HEK293 (cell line): Measurements from ENCODE around the gene PRKCD.

Source experiments
- CTCF ChIA-PET: fragments of 350-600 bp; formaldehyde crosslinking; extraction: SDS; loops from one replicate; lab custom pipeline; 2021; ENCODE audit warnings: antibody characterized with exemption; lab: Yijun Ruan, JAX
- POLR2A ChIA-PET: fragments of 300-600 bp; formaldehyde crosslinking; extraction: SDS; loops from one replicate; lab custom pipeline; 2020; ENCODE audit warnings: antibody characterized with exemption, inconsistent platforms; lab: Yijun Ruan, JAX
- H3K27ac ChIP-seq: fragments of 200-500 bp; sonication (Bioruptor generic); 2 replicates; pipeline ENCODE4 v1.5.1; 2014; ENCODE audit warnings: low read depth, low read length, control low read depth, inconsistent platforms; ENCODE audit errors: extremely low read depth
- H3K36me3 ChIP-seq, 2 experiments: fragments of 200-500 bp in 1 of 2; sonication (Bioruptor generic) in 1 of 2; 1 replicate in 1 of 2; 2 replicates in 1 of 2; pipeline ENCODE4 v1.5.1; 2014 to 2017; ENCODE audit warnings: inconsistent platforms in 2 of 2, low read length in 2 of 2; ENCODE audit not compliant: control insufficient read depth in 2 of 2, insufficient read depth in 1 of 2
- H3K4me1 ChIP-seq: fragments of 200-500 bp; sonication (Bioruptor generic); 2 replicates; pipeline ENCODE4 v1.5.1; 2014; ENCODE audit warnings: mild to moderate bottlenecking, low read length, inconsistent platforms; ENCODE audit not compliant: control insufficient read depth, insufficient read depth
- H3K4me3 ChIP-seq: 2 replicates; pipeline ENCODE4 v1.5.1; 2011; ENCODE audit warnings: low read depth, mild to moderate bottlenecking, control low read depth, low read length, moderate library complexity
- H3K9me3 ChIP-seq: fragments of 200-500 bp; sonication (Bioruptor generic); 2 replicates; pipeline ENCODE4 v1.5.1; 2014; ENCODE audit warnings: low read depth, low read length, inconsistent platforms; ENCODE audit not compliant: control insufficient read depth, insufficient read depth
- GFI1B ChIP-seq: fragments of 450-650 bp; formaldehyde crosslinking; IDR thresholded peaks from 2 replicates; pipeline ENCODE4 v1.5.1; 2016; ENCODE audit warnings: missing biosample characterization, missing genetic modification characterization
- PRDM10 ChIP-seq: fragments of 450-650 bp; formaldehyde crosslinking; IDR thresholded peaks from 2 replicates; pipeline ENCODE4 v1.5.1; 2016; ENCODE audit warnings: missing biosample characterization, missing genetic modification characterization
- PRDM4 ChIP-seq: fragments of 450-650 bp; formaldehyde crosslinking; IDR thresholded peaks from 2 replicates; pipeline ENCODE4 v1.5.1; 2017; ENCODE audit warnings: missing biosample characterization, missing genetic modification characterization
- SCRT1 ChIP-seq: fragments of 450-650 bp; formaldehyde crosslinking; IDR thresholded peaks from 2 replicates; pipeline ENCODE4 v1.5.1; 2016; ENCODE audit warnings: missing biosample characterization, missing genetic modification characterization, borderline replicate concordance
- ZBTB48 ChIP-seq: fragments of 450-650 bp; formaldehyde crosslinking; IDR thresholded peaks from 2 replicates; pipeline ENCODE4 v1.5.1; 2016; ENCODE audit warnings: missing biosample characterization, missing genetic modification characterization
- ZBTB8A ChIP-seq: fragments of 450-650 bp; formaldehyde crosslinking; IDR thresholded peaks from 2 replicates; pipeline ENCODE4 v1.5.1; 2016; ENCODE audit warnings: missing biosample characterization, missing genetic modification characterization
- ZNF221 ChIP-seq: fragments of 450-650 bp; formaldehyde crosslinking; IDR thresholded peaks from 2 replicates; pipeline ENCODE4 v1.5.1; 2017; ENCODE audit warnings: missing biosample characterization, missing genetic modification characterization, borderline replicate concordance
- ZNF23 ChIP-seq: fragments of 450-650 bp; formaldehyde crosslinking; IDR thresholded peaks from 2 replicates; pipeline ENCODE4 v1.5.1; 2016; ENCODE audit warnings: missing biosample characterization, missing genetic modification characterization, borderline replicate concordance
- ZNF280C ChIP-seq: fragments of 450-650 bp; formaldehyde crosslinking; IDR thresholded peaks from 2 replicates; pipeline ENCODE4 v1.5.1; 2016; ENCODE audit warnings: missing biosample characterization, missing genetic modification characterization
- ZNF37A ChIP-seq: fragments of 450-650 bp; IDR thresholded peaks from 2 replicates; pipeline ENCODE4 v1.5.1; 2018; ENCODE audit warnings: missing biosample characterization, missing genetic modification characterization
- ZNF548 ChIP-seq: fragments of 450-650 bp; formaldehyde crosslinking; IDR thresholded peaks from 2 replicates; pipeline ENCODE4 v1.5.1; 2016; ENCODE audit warnings: missing biosample characterization, missing genetic modification characterization
- ZNF549 ChIP-seq: fragments of 450-650 bp; IDR thresholded peaks from 2 replicates; pipeline ENCODE4 v1.5.1; 2018; ENCODE audit warnings: missing biosample characterization, missing genetic modification characterization, mild to moderate bottlenecking, inconsistent platforms, moderate library complexity
- ZNF571 ChIP-seq: fragments of 450-650 bp; formaldehyde crosslinking; IDR thresholded peaks from 2 replicates; pipeline ENCODE4 v1.5.0; 2017; ENCODE audit warnings: missing biosample characterization, missing genetic modification characterization
- ZNF704 ChIP-seq: fragments of 450-650 bp; formaldehyde crosslinking; IDR thresholded peaks from 2 replicates; pipeline ENCODE4 v1.5.1; 2016; ENCODE audit warnings: missing biosample characterization, missing genetic modification characterization
- ZNF707 ChIP-seq: fragments of 450-650 bp; formaldehyde crosslinking; IDR thresholded peaks from 2 replicates; pipeline ENCODE4 v1.5.1; 2016; ENCODE audit warnings: missing biosample characterization, missing genetic modification characterization
- ZNF747 ChIP-seq: fragments of 450-650 bp; formaldehyde crosslinking; IDR thresholded peaks from 2 replicates; pipeline ENCODE4 v1.5.1; 2016; ENCODE audit warnings: missing biosample characterization, missing genetic modification characterization
- ZSCAN16 ChIP-seq: fragments of 450-650 bp; formaldehyde crosslinking; IDR thresholded peaks from 2 replicates; pipeline ENCODE4 v1.5.1; 2016; ENCODE audit warnings: missing biosample characterization, missing genetic modification characterization

PRKCD gene

GRCh38 chr3:53189276-53189675 is 28.3 kb downstream of the PRKCD start (continued):
- TF ChIP-seq SCRT1 (tag by site-specific recombination) (no peak), PRDM10 (tag by site-specific recombination) (no peak)
- TF ChIP-seq, all 188 proteins: peak for 0

- ChIA-PET POLR2A (no interaction called here), CTCF (interaction anchor here (2.9 kb wide), 1 partner anchor 76 kb away, joined by 18 read pairs; no protein-coding TSS in a partner anchor)
- Histone ChIP-seq H3K36me3 (peaks cover 0 to 54% of the 10 kb centered on the region in 2 experiments; a peak in 1 of 3 replicates), H3K9me3 (no peaks in the 10 kb centered on the region), H3K4me1 (no peaks in the 10 kb centered on the region), H3K27ac (no peak overlapping the region), H3K4me3 (no peak overlapping the region)
- TF ChIP-seq ZSCAN16 (tag by site-specific recombination) (no peak), ZNF280C (tag by site-specific recombination) (no peak), ZNF23 (no peak), ZNF707 (no peak), ZBTB8A (tag by site-specific recombination) (no peak), ZNF548 (tag by site-specific recombination) (no peak), ZNF549 (no peak), ZNF221 (tag by site-specific recombination) (no peak), ZNF37A (no peak), ZNF747 (tag by site-specific recombination) (no peak), GFI1B (tag by site-specific recombination) (no peak), PRDM4 (no peak), ZNF704 (tag by site-specific recombination) (no peak), ZBTB48 (tag by site-specific recombination) (no peak), ZNF571 (tag by site-specific recombination) (no peak)
These were observed 29.6 kb downstream of the PRKCD start for GRCh38 chr3:53190659-53191058.
